HG02943 (cell line): ENCODE results near the gene EDNRA.
"Not testable (repeated sequence)": the region's sequence is repeated elsewhere in the genome, so short reads cannot be mapped to it uniquely, and the experiment has no call there.

Source experiments
- ATAC-seq: cut with Tn5 transposase; IDR thresholded peaks from one replicate; pipeline ENCODE4 v1.9.1; 2021; ENCODE audit warnings: mild to moderate bottlenecking, low read depth, moderate library complexity; ENCODE audit not compliant: unreplicated experiment

EDNRA gene

DNA sequence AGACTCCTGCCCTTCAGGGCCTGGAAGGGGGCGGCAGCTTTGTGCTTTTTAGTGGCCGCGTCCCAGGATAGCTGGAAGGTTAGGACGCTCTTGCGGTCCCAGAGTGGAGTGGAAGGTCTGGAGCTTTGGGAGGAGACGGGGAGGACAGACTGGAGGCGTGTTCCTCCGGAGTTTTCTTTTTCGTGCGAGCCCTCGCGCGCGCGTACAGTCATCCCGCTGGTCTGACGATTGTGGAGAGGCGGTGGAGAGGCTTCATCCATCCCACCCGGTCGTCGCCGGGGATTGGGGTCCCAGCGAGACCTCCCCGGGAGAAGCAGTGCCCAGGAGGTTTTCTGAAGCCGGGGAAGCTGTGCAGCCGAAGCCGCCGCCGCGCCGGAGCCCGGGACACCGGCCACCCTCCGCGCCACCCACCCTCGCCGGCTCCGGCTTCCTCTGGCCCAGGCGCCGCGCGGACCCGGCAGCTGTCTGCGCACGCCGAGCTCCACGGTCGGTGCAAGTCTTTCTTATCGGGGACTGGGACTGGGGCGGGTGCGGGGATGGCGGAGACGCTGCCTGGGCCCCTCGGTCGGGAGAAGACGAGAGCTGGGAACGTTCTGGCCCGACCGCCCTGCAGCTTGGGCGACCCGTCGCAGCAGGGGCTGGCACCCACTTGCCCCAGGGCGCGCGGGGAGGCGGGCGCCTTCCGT, at the start of gene EDNRA:
EDNRA (plus strand) TSS at position 207 of the 686 bp plus-strand sequence. CDS start 4,585 bp downstream, outside the sequence.
- ATAC-seq: no peak

GRCh38 chr4:147434370-147434769, 46.5 kb upstream of the EDNRA start:
- ATAC-seq: not testable (repeated sequence)

DNA sequence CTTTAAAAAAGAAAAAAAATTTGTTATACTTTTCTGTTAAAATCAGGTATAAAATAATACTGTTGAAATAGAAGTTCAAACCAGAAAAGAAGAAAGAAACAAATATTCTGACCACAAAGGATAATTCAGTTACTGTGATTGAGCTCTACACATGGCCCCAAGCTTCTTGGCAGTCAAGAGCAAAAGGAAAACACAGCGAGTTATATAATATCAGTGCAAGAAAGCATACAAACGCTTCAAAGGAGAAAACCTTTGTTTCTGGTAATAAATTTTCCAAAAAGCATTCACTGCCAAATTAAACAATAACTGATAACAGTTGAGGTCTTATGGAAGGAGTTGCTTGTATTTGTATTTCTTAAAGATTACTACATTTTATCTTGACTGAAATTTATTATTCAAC, 40.5 kb upstream of the EDNRA start:
- ATAC-seq: no peak

DNA sequence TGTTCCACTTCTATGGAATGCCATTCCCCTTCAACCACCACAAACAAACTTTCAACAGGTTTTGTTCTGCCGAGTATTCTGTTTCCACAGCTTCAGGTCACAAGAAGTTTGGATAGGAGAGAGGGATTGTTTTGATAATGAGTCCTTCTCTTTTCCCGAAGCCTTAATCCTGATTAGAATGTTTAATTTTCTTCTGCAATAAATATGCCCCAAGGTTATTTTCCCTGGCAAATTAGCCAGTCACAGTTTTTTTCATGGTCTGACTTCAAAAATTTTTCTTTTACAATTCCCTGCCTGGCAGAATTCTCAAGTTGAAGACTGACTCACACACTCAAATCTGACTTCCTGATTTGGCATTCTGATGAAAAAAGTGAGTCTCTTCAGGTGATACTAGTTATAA, 33.1 kb upstream of the EDNRA start:
- no peak for ATAC-seq

GRCh38 chr4:147453561-147454141, 27.2 kb upstream of the EDNRA start:
- no peak for ATAC-seq

GRCh38 chr4:147456706-147457105, 24.2 kb upstream of the EDNRA start:
- ATAC-seq: no peak

GRCh38 chr4:147461161-147461560, 19.7 kb upstream of the EDNRA start:
- ATAC-seq: no peak

DNA sequence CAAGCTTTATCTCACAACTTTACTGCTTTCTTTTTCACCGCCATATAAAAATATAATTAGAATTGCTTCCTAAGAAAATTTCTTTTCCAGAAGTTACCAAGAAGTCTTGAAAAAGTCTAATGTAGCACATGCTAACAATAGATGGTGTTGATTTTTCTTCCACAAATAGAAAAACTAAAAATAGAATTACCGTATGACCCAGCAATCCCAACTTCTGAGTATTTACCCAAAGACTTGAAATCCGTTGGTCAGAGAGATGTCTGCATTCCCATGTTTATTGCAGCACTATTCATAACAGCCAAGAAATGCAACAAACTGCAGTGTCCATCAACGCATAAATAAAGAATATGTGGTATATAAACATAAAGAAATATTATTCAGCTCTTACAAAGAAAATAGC, 17.8 kb upstream of the EDNRA start:
- no peak for ATAC-seq

DNA sequence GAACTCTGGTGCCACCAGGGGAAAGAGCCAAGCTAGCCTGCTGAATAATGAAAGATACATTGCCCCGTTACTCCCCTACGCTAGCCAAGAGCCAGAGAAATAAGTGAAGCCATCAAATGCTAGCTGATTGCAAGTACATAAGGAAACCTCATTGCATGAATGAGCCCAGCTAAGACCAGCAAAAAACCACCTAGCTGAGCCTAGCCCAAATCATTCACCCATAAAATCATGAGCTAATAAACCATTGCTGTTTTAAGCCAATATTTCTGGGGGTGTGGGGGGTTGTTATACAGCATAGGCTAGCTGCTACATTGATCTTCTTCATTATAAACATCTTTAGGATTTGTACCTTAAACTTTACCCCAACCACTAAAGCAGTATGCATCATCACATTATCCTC, 15.4 kb upstream of the EDNRA start:
- ATAC-seq: no peak

GRCh38 chr4:147477439-147477838, 3.5 kb upstream of the EDNRA start:
- ATAC-seq: no peak

DNA sequence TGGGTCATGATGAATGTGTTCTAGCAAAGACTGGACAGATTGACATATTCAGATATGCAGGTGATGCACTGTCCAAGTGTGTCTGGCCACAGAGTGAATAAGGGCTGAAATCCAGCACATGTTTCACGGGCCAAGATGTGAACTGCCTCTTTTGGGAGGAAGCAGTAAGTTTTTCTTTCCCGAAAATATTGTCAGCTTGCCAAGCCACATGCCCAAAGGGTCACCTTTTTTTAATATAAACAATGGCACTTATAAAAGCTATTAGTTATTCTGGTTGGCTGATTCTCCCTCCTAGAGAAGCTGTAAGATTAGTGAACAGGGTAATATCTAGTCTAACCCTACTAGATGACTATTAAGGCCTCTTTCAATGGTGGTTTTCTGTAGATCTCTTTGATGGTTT, 1.5 kb upstream of the EDNRA start:
- ATAC-seq: no peak

- ATAC-seq: no peak
Observed at GRCh38 chr4:147479786-147480185, 1.1 kb upstream of the EDNRA start.

- no peak for ATAC-seq
Observed at GRCh38 chr4:147480502-147480890, 401 bp upstream of the EDNRA start.

- no peak for ATAC-seq
Observed at GRCh38 chr4:147481577-147482109, 746 bp downstream of the EDNRA start.

DNA sequence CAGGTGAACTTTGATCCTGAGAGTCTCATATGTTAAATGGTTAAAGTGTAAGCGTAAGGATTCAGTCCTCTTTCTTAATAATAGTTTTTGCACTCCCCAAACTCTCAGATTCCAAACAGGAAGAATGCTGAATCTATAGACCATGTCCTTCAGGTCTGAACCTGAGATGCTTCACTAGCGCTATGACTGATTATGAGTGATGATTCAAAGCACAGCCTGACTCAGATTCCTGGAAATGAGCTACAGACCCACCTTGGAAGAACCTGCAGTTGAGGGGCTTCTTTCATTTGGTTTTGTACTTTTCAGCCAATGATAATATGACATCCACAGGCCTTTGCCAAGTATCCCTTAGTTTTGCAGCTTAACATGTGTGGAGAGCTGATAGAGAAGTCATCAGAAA, 1.4 kb downstream of the EDNRA start:
- ATAC-seq: no peak

DNA sequence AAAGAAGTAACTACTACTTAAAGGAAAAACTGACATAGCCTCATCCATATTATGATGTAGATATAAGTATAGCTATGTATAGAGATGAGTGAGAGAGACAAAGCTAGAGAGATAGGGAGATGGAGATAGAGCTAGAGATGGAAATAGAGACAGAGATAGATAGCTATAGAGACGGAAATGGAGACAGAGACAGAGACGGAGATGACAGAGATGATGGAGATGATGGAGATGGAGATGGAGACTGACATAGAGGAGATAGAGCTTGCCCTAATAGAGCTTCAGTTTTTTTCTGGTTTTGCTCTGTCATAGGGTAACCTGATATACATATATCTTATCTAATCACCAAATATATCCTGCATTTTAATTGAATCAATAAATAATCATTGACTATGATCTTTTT, 4.3 kb downstream of the EDNRA start:
- ATAC-seq: no peak

- ATAC-seq: no peak
Observed at GRCh38 chr4:147487616-147488015, 6.7 kb downstream of the EDNRA start.

- no peak for ATAC-seq
Observed at GRCh38 chr4:147488556-147488955, 7.7 kb downstream of the EDNRA start.

DNA sequence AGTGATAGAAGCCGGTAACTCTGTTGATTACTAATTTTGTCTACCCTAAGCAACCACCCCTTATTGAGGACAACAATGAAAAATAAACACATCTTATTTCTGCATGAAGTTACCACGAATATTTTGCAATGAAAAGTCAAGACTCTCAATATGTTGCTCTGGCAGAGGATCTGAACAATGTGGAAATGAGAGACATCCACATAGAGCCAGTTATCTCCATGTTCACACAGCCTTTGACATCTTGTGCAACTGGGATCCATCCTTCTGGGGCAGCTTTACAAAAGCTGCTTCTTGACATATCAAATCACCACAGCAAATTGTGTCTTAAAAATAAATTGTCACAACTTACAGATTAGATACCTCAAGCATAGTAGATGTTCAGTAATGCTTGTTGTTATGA, 10.2 kb downstream of the EDNRA start:
- no peak for ATAC-seq

DNA sequence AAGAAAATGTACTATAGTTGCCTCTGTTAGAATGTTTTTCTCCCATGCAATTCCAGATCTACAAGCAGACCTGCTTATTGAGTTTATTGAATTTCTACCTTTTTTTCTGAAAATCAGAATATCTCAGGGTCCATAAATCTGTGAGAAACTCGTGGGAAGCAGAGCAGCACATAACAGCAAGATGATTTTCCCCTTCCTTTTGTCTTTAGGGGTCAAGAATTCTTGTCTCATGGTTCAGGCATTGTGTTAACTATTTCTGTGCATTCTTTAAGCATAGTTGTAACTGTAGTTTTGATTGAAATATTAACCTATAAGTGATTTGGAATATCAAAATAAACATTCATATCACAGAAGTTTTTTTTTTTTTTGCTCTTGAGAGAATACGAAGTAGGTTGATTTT, 11.4 kb downstream of the EDNRA start:
- no peak for ATAC-seq

DNA sequence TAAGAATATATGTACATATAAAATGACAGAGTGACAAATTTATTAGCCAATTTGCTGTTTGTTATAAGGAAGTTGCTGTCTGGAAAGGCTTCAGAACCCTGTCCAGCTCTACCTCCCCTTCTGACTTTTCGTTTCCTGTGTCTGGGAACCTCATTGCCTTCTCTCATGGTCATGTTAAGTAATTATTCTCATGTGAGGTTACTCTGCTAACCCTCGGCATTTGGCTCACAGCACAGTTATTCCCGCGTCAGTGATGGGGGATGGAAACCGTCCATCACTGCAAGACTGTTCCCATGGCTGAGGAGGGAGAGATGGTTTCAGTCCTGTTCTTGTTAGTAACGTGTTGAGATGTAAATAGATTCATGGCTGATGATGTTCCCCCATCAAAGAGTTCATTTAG, 11.9 kb downstream of the EDNRA start:
- ATAC-seq: no peak

- ATAC-seq: no peak
Observed at GRCh38 chr4:147493307-147493706, 12.4 kb downstream of the EDNRA start.
